GM12878 (cell line): ENCODE data around the gene UGT1A8. TPM values are rescaled to one million over a fixed set of nuclear protein-coding genes. Genes with fewer than 3 reads are reported as not detected.

Source experiments
- ATAC-seq: fragments of 200-7000 bp; cut with Tn5 transposase; 3 replicates; pipeline ENCODE4 v1.9.1; 2020; ENCODE audit warnings: mild to moderate bottlenecking, moderate library complexity
- BruUV-seq: library from RNA; stranded (reverse); fragments of 400-500 nt; replicated peaks from 2 replicates; lab custom pipeline; 2021; lab: Mats Ljungman, UMichigan
- CTCF ChIA-PET: fragments of 300-600 bp; sonication (Branson Sonifier 250); formaldehyde crosslinking; extraction: SDS; loops from one replicate; lab custom pipeline; 2021; ENCODE audit warnings: inconsistent platforms; lab: Yijun Ruan, JAX
- POLR2A ChIA-PET: fragments of 350-600 bp; formaldehyde crosslinking; extraction: SDS; loops from one replicate; lab custom pipeline; 2021; ENCODE audit warnings: inconsistent platforms; lab: Charles Lee
- RAD21 ChIA-PET: fragments of 300-600 bp; sonication (Branson Sonifier 250); formaldehyde crosslinking; loops from one replicate; lab custom pipeline; 2023; ENCODE audit warnings: antibody characterized with exemption; ENCODE audit not compliant: unreplicated experiment; lab: Charles Lee
- SMC1A ChIA-PET: fragments of 300-600 bp; sonication (Branson Sonifier 250); formaldehyde crosslinking; loops from one replicate; lab custom pipeline; 2023; ENCODE audit not compliant: unreplicated experiment, uncharacterized antibody; lab: Charles Lee
- DNase-seq: peaks from one replicate; pipeline ENCODE4 v3.0.0-alpha.2; 2011; ENCODE audit warnings: low read depth, low spot score
- FAIRE-seq: peaks from 3 replicates; lab custom pipeline; 2011; peaks lifted over from hg19 to GRCh38; lab: Jason Lieb, UNC
- H2AFZ ChIP-seq: 2 replicates; pipeline ENCODE4 v1.6.0; 2011; ENCODE audit warnings: low read depth, low read length, control low read depth; ENCODE audit not compliant: control insufficient read depth
- H3K27ac ChIP-seq: 2 replicates; pipeline ENCODE4 v1.5.1; 2011; ENCODE audit warnings: control low read depth; ENCODE audit not compliant: control insufficient read depth, insufficient read depth
- H3K27me3 ChIP-seq, 2 experiments: replicated peaks in 1 of 2; 2 replicates each; pipeline versions ENCODE4 v1.6.0 to v1.6.1; 2011; ENCODE audit warnings: low read length in 1 of 2; ENCODE audit not compliant: control insufficient read depth in 2 of 2, insufficient read depth in 2 of 2
- H3K36me3 ChIP-seq, 2 experiments: 2 replicates each; pipeline ENCODE4 v1.5.1; 2011; ENCODE audit warnings: low read length in 1 of 2; ENCODE audit not compliant: control insufficient read depth in 2 of 2, insufficient read depth in 2 of 2
- H3K4me1 ChIP-seq: 2 replicates; pipeline ENCODE4 v1.6.1; 2011; ENCODE audit warnings: mild to moderate bottlenecking, low read length, moderate library complexity, mixed read lengths; ENCODE audit not compliant: control insufficient read depth, insufficient read depth
- H3K4me2 ChIP-seq: 2 replicates; pipeline ENCODE4 v1.6.0; 2011; ENCODE audit warnings: control low read depth; ENCODE audit not compliant: control insufficient read depth, insufficient read depth
- H3K4me3 ChIP-seq: fragments of 200-600 bp; sonication (generic); 2 replicates; pipeline ENCODE4 v1.5.1; 2016
- H3K79me2 ChIP-seq: 2 replicates; pipeline ENCODE4 v1.6.0; 2011; ENCODE audit warnings: low read length; ENCODE audit not compliant: control insufficient read depth, insufficient read depth
- H3K9ac ChIP-seq: 2 replicates; pipeline ENCODE4 v1.8.0; 2011; ENCODE audit warnings: low read length, control low read depth, mixed read lengths; ENCODE audit not compliant: control insufficient read depth, insufficient read depth
- H3K9me3 ChIP-seq: replicated peaks from 3 replicates; pipeline ENCODE4 v1.5.1; 2011; ENCODE audit warnings: mild to moderate bottlenecking, low read length; ENCODE audit not compliant: control insufficient read depth, insufficient read depth
- H4K20me1 ChIP-seq: 2 replicates; pipeline ENCODE4 v1.6.0; 2011; ENCODE audit not compliant: control insufficient read depth, insufficient read depth
- ATF7 ChIP-seq: fragments of 450-650 bp; IDR thresholded peaks from 2 replicates; pipeline ENCODE4 v1.6.1; 2016; ENCODE audit warnings: low read depth, mild to moderate bottlenecking
- CEBPB ChIP-seq, 2 experiments: fragments of 150-350 bp in 1 of 2; IDR thresholded peaks; 2 replicates each; pipeline ENCODE4 v1.6.1; 2012 to 2014; ENCODE audit warnings: low read depth in 2 of 2, low read length in 2 of 2, borderline replicate concordance in 1 of 2, inconsistent platforms in 1 of 2
- HCFC1 ChIP-seq: fragments of 150-350 bp; IDR thresholded peaks from 2 replicates; pipeline ENCODE4 v1.6.1; 2014; ENCODE audit warnings: low read length
- HDAC2 ChIP-seq: fragments of 200-600 bp; sonication (generic); IDR thresholded peaks from 2 replicates; pipeline ENCODE4 v1.6.1; 2017
- IKZF2 ChIP-seq, 2 experiments: fragments of 450-650 bp; IDR thresholded peaks; 2 replicates each; pipeline ENCODE4 v1.6.1; 2017; ENCODE audit warnings: mild to moderate bottlenecking in 2 of 2, moderate library complexity in 2 of 2
- IRF4 ChIP-seq: IDR thresholded peaks from 2 replicates; pipeline ENCODE4 v1.6.1; 2011; ENCODE audit warnings: low read depth, low read length
- MYC ChIP-seq: IDR thresholded peaks from 2 replicates; pipeline ENCODE4 v1.6.1; 2011; ENCODE audit warnings: mild to moderate bottlenecking, low read length, moderate library complexity, inconsistent platforms; ENCODE audit not compliant: insufficient read depth, insufficient replicate concordance, insufficient read length, severe bottlenecking
- NFYA ChIP-seq: IDR thresholded peaks from 2 replicates; pipeline ENCODE4 v1.6.1; 2011; ENCODE audit warnings: low read depth, mild to moderate bottlenecking, low read length, improper control_type of control experiment, borderline replicate concordance
- NR2C1 ChIP-seq: fragments of 450-650 bp; IDR thresholded peaks from 2 replicates; pipeline ENCODE4 v1.6.1; 2017; ENCODE audit warnings: antibody characterized with exemption, mild to moderate bottlenecking, moderate library complexity
- RBBP5 ChIP-seq: fragments of 200-600 bp; sonication (generic); conservative IDR thresholded peaks from 2 replicates; pipeline ENCODE4 v1.6.1; 2016
- RCOR1 ChIP-seq: conservative IDR thresholded peaks from 2 replicates; pipeline ENCODE4 v1.6.1; 2012; ENCODE audit warnings: low read depth, low read length, improper control_type of control experiment
- ZNF24 ChIP-seq: fragments of 450-650 bp; IDR thresholded peaks from 2 replicates; pipeline ENCODE4 v1.6.1; 2017; ENCODE audit warnings: antibody characterized with exemption, mild to moderate bottlenecking
- WGBS: methylation state at CpG from one replicate; pipeline ENCODE4 v1.1.6; 2016; ENCODE audit warnings: low lambda C conversion rate; ENCODE audit not compliant: insufficient replicate concordance, insufficient coverage; ENCODE audit errors: missing lambda C conversion rate; 5-methylcytosine and 5-hydroxymethylcytosine counted together
- in situ Hi-C: fragments of 300-500 bp; cut with MboI; formaldehyde crosslinking; loops from 9 replicates; pipeline ENCODE4 v1.14.3; 2018; ENCODE audit warnings: mixed read lengths
- intact Hi-C: fragments of 100-400 bp; cut with micrococcal nuclease; formaldehyde crosslinking; loops from one replicate; pipeline ENCODE4 v1.14.2; 2022; ENCODE audit not compliant: unreplicated experiment
- polyA plus RNA-seq, 11 experiments: library from polyadenylated mRNA; depleted of rRNA in 4 of 11; unstranded in 6 of 11; stranded (reverse) in 5 of 11; fragments of >200 nt; fragmentation: Nextera tagmentation in 4 of 11; fragmentation: Illumina TruSeq in 1 of 11; extraction: Ambion mirVana in 4 of 11; extraction: Trizol in 1 of 11; gene quantifications; 1 replicate in 1 of 11; 2 replicates in 10 of 11; pipeline versions ENCODE4 v1.2.1 to v1.2.3, GENCODE V29; 2011 to 2016; ENCODE audit warnings: inconsistent platforms in 2 of 11, missing spikeins in 2 of 11, low read depth in 1 of 11
- total RNA-seq, 4 experiments: library from RNA; depleted of rRNA in 3 of 4; stranded (reverse); fragments of >200 nt in 3 of 4; fragmentation: Illumina TruSeq in 1 of 4; extraction: Trizol in 1 of 4; gene quantifications; 2 replicates each; pipeline versions ENCODE4 v1.2.1 to v1.2.3, GENCODE V29; 2013 to 2021
- TF ChIP-seq, protein P1 (sequence below): fragments of 450-650 bp; conservative IDR thresholded peaks from 2 replicates; pipeline ENCODE4 v1.6.1; 2017; ENCODE audit warnings: mild to moderate bottlenecking, moderate library complexity
- TF ChIP-seq, protein P2 (sequence below): fragments of 450-650 bp; formaldehyde crosslinking; IDR thresholded peaks from 2 replicates; pipeline ENCODE4 v1.4.0; 2022; ENCODE audit warnings: mild to moderate bottlenecking, moderate library complexity

Gene UGT1A8
- total and polyA plus RNA-seq, 10 of the 15 experiments (the other 5 are each of a cell fraction or from before 2014, with no cell fraction given) = not detected

GRCh38 chr2:233679196-233679595, 61.8 kb downstream of the UGT1A8 start:
- in situ Hi-C loops (no loop called here), intact Hi-C loops (no loop called here)
- Histone ChIP-seq H3K36me3 (no peaks in the 10 kb centered on the region), H3K27ac (no peak overlapping the region), H3K4me1 (no peaks in the 10 kb centered on the region), H3K9ac (no peak overlapping the region), H3K4me3 (no peak overlapping the region), H3K4me2 (no peak overlapping the region), H3K9me3 (no peaks in the 10 kb centered on the region), H3K79me2 (no peaks in the 10 kb centered on the region), H4K20me1 (no peaks in the 10 kb centered on the region), H2AFZ (no peak overlapping the region), H3K27me3 (no peaks in the 10 kb centered on the region; a peak in 1 of 4 replicates)
- ATAC-seq = no peak
- no TSS peak for BruUV-seq
- ChIA-PET SMC1A (no interaction called here), CTCF (no interaction called here), RAD21 (no interaction called here), POLR2A (no interaction called here)
- WGBS = 15% methylated on average over 4 of the region's 4 CpGs
- no peak for TF ChIP-seq MYC
- no peak for TF ChIP-seq HCFC1
- TF ChIP-seq RCOR1 = no peak
- TF ChIP-seq HDAC2 = no peak
- TF ChIP-seq, protein P1, sequence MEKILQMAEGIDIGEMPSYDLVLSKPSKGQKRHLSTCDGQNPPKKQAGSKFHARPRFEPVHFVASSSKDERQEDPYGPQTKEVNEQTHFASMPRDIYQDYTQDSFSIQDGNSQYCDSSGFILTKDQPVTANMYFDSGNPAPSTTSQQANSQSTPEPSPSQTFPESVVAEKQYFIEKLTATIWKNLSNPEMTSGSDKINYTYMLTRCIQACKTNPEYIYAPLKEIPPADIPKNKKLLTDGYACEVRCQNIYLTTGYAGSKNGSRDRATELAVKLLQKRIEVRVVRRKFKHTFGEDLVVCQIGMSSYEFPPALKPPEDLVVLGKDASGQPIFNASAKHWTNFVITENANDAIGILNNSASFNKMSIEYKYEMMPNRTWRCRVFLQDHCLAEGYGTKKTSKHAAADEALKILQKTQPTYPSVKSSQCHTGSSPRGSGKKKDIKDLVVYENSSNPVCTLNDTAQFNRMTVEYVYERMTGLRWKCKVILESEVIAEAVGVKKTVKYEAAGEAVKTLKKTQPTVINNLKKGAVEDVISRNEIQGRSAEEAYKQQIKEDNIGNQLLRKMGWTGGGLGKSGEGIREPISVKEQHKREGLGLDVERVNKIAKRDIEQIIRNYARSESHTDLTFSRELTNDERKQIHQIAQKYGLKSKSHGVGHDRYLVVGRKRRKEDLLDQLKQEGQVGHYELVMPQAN = no peak
- no peak for TF ChIP-seq ZNF24
- TF ChIP-seq, protein P2, sequence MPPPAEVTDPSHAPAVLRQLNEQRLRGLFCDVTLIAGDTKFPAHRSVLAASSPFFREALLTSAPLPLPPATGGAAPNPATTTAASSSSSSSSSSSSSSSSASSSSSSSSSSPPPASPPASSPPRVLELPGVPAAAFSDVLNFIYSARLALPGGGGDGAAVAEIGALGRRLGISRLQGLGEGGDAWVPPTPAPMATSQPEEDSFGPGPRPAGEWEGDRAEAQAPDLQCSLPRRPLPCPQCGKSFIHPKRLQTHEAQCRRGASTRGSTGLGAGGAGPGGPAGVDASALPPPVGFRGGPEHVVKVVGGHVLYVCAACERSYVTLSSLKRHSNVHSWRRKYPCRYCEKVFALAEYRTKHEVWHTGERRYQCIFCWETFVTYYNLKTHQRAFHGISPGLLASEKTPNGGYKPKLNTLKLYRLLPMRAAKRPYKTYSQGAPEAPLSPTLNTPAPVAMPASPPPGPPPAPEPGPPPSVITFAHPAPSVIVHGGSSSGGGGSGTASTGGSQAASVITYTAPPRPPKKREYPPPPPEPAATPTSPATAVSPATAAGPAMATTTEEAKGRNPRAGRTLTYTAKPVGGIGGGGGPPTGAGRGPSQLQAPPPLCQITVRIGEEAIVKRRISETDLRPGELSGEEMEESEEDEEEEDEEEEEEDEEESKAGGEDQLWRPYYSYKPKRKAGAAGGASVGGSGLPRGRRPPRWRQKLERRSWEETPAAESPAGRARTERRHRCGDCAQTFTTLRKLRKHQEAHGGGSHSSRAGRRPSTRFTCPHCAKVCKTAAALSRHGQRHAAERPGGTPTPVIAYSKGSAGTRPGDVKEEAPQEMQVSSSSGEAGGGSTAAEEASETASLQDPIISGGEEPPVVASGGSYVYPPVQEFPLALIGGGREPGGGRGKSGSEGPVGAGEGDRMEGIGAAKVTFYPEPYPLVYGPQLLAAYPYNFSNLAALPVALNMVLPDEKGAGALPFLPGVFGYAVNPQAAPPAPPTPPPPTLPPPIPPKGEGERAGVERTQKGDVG (CRISPR knock-in tag) = no peak
- TF ChIP-seq IKZF2 (IDR thresholded peaks at IDR 0.05) = no peak
- TF ChIP-seq CEBPB (IDR thresholded peaks at IDR 0.05; ENCODE audit: borderline replicate concordance in 1 of 2, low read depth in 2 of 2, low read length in 2 of 2) = no peak
- TF ChIP-seq NFYA = no peak
- TF ChIP-seq NR2C1 = no peak
- TF ChIP-seq RBBP5 = no peak
- TF ChIP-seq ATF7 = no peak
- no peak for TF ChIP-seq IRF4
- DNase-seq = no peak
- no peak for FAIRE-seq
